HG02759 (cell line): ENCODE measurements around the gene VAMP5.
A peak's percentile ranks its signal among the peaks of the same experiment; 100 is the strongest.
"Not testable (repeated sequence)": the region's sequence is repeated elsewhere in the genome, so short reads cannot be mapped to it uniquely, and the experiment has no call there.

ENCODE experiments used
- ATAC-seq: cut with Tn5 transposase; IDR thresholded peaks from one replicate; pipeline ENCODE4 v1.9.1; 2021; ENCODE audit warnings: mild to moderate bottlenecking, moderate library complexity; ENCODE audit not compliant: unreplicated experiment

The VAMP5 gene

DNA sequence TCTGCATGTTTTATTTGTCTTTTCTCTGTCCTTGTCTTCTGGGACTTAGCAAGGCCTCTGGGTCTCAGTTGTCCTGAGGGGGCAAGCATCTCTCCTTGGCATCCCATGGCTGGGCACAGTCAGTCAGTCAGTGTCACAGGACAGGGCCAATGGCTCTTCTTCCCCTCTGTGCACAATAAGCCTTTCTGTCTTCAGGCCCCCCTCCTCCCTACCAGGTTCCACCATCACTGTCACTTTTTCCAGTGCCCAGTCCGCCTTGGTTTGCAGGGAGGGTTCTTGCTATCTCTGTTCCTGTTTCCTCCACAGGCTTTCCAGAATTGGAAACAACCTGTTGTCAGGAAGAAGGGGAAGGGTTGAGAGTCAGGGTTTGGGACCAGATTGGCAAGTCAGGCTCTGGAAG lies 1.7 kb upstream of the VAMP5 start:
- ATAC-seq, result no peak

DNA sequence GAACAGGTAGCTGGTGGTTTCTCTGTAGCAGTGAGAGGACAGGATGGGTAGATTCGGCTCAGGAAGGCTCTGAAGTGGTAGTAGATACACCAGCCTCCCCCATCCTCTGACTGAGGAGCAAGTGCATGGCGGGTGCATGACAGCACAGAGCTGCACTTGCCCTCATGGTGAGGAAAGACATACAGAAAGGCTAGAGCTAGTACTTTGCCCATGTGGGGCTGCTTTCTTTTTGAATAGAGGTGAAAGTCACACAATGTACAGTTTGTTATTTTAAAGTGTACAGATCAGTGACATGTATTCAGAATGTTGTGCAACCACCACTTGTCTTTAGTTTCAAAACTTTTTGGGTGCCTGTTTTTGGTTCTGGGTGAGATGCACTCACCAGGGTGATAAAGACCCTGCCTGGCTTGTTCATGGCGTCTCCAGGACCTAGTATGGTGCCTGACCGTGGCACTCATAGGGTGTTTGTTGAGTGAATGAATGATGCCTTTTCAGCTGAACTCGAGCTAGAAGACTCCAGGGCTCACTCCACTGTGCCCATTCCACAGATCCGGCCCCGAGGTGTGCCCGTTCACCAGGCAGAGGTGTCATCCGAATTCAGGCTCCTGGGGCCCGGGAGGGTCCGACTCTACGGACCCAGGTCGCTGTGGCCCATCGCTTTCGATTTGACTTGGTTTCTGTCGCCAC lies 421 bp upstream of the VAMP5 start:
- peak; percentile 2 for ATAC-seq

DNA sequence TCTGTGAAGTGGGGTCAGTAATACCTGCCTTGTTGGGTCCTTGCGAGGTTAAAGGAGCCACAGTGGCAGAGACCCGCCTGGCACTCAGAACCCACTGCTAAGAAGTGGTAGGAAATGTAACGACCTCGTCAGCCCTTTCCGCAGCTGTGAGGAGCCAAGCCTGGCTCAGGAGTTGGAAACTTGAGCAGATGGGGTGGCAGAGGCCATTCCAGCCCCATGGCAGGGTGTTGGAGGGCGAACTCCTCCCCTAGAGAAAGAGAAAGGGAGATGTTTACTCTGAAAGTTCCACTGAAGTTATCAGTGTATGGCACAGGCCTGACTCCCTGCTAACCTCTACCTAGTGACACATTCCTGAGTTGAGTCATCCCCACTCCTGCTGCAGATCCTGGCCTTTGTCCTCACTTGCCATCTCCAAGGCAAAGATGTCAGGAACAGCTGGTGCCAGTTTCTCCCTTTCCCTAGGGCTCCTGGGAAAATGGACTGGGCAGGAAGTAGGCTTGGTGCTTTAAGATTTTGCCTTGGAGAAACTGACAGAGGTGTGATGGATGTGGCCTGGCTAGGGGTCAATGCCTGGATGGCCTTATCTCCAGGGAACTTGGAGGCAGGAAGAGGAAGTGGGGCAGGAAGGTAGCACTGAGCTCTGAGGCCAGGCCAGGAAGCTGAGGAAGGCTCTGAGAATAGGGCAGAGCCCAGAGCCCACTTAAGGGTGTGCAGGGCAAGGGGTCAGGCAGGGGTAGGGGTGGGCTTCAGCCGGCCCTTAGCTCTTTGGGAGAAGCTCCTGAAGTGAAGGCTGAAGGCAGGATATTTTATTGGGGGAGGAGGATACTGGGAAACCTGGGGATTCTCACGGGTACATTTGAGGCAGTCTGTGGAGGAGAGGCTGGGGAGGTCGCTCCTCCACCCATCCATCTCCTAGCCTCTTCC lies 888 bp downstream of the VAMP5 start:
- peak; percentile 34 for ATAC-seq

GRCh38 chr2:85585781-85586105 lies 1.5 kb downstream of the VAMP5 start:
- no peak for ATAC-seq

DNA sequence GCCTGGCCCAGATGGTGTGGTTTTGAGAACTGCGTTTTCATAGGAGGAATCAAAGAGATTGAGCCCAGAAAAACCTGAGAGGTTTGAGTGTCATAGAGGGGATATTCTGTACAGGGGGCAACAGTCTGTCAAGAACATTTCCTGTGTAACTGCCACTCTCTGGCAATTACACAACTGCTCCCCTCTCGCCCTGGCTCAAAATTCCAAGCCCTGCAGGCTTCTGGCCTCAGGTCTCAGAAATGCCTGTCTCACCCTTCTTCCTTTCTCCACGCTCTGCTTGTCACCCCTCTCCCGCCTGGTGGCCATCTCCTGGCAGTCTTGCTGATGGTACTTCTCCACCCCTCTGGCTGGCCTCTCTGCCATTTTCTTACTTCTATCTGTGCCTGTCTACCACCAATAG lies 4.0 kb downstream of the VAMP5 start:
- ATAC-seq, result no peak

- no peak for ATAC-seq
Observed at GRCh38 chr2:85588645-85589044, 4.4 kb downstream of the VAMP5 start.

DNA sequence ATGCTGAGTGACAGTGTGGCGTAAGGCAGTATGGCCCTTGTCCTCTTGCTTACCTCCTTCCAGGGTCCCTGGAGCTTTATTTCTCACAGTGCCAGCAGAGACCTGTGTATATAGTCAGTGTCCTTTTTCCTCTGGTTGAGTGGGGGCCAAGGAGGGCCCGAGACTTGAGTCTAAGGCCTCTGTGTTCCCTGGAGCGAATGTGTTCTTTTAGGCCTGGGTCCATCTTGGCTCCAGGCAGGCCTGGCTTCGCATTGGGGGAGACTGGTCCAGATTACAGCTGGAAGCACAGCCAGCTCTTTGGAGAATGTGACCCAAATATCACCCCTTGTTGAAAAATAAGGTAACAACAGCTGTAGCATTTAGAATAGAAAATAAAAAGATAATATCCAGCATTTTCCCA lies 5.0 kb downstream of the VAMP5 start:
- ATAC-seq, result no peak

DNA sequence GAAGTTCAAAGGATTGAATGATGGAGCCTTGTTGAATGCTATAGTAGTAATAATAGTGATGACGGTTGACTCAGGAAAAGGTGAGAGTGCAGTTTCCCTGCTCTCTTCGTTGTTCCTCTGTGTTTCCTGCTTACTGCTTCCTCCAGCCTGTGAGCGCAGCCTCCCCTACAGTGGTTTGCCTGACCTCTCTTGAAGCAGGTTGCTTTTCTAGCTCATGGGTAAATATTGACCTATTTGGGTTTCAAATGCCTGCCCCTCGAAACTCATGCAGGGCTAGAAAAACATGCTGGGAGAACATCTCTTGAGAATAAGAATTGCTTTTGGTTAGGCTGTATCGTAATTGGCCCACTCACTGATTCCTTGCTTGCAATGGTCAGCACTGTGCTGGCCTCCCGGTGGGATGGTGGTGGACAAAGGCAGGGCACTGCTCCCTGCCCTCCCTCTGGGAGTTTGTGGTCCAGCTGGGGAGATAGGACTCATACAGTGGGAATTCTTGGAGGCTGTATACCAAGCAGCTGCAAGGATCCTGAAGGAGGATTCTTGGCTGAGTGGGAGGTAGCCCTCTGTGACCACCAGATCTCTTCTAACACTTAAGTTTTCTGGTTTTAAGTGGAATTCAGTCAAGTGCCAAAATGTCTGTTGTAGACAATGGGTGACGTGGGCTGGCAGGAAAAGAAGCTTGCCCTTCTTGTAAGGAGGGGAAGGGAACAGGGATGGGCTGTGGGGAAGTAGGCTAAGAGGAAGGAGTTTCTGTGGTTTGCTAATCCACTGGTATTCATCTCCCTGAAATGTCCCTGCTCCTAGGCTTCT lies 6.0 kb downstream of the VAMP5 start:
- no peak for ATAC-seq

DNA sequence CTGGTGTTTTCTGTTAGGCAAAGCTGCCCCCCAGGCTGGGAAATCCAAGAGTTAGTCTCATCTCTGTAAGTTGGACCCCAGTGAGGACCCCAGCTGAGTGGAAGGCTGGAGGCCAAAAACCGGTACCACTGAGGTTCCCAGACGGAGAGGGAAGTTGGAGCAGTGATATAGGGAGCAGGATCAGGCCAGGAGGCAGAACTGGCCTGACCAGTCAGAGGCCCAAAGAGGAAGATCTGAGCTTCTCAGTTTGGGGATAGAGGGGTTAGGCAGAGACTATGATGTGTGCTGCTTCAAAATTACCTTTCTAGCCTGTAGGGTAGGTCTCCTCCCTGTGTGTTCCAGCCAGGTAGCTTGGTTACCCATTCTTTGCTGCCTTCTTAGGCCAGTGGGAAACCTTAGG lies 6.7 kb downstream of the VAMP5 start:
- no peak for ATAC-seq

DNA sequence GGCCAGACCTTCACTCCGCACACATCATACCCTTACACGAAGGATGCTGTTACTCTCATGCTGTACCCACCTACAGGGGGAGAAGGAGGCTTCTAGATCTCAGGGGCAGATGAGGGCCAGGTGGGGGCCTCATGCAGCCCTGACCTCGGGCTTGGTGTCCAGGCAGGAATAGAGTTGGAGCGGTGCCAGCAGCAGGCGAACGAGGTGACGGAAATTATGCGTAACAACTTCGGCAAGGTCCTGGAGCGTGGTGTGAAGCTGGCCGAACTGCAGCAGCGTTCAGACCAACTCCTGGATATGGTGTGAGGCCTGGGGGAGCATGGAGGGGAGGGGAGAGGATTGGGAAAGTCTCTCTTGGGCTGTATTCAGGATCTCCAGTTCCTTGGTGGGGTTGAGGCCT lies 7.3 kb downstream of the VAMP5 start:
- ATAC-seq, result no peak

DNA sequence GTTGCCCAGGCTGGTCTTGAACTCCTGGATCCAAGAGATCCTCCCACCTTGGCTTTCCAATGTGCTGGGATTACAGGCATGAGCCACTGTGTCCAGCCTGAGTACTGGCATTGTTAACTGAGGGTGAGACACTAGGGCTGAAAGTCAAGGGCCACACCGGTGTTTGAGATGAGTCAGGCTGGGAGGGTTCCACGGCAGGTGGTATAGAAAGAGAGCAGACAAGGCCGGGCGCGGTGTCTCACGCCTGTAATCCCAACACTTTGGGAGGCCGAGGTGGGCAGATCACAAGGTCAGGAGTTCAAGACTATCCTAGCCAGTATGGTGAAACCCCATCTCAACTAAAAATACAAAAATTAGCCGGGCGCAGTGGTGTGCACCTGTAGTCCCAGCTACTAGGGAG lies 8.1 kb downstream of the VAMP5 start:
- ATAC-seq, result not testable (repeated sequence)

DNA sequence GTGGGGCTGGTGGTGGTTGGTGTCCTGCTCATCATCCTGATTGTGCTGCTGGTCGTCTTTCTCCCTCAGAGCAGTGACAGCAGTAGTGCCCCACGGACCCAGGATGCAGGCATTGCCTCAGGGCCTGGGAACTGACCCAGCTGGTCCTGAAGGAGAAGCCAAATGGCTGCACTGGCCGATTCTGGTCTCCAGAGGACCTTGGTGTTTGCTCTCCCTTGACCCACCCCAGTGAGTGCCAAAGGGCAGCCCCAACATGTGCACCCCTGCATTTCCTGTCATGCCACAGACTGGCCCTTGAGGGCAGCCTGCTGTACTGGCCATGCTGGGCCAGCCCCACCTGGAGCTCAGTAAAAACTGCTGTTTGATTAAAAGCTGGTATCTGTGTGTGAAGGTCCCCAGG lies 8.8 kb downstream of the VAMP5 start:
- no peak for ATAC-seq

DNA sequence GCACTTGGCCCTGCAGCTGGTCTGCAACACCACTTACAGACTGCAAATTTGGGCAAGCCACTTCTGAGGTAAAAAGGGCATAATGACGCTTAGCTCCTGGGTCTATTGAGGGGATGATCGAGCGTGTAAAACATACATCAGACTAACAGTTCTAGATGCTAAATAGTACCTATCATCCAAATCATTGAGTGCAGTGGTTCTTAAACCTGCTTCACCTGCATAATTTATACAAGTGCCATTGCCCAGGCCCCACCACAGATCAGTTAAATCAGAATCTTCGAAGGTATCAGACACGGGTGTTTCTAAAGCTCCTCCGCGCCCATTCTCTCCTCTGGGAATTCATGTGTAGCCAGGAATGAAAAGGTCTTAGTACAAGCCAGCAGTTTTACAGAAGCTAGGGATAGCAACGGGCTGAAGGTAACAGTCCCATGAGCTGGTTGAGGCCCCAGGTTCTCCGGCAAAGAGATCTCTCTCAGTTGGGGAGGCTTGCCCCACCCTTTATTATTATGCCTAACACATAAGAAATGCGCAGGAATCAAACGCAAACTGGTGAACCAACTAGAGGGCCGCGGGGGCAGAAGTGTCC lies 10.6 kb downstream of the VAMP5 start:
- no peak for ATAC-seq

DNA sequence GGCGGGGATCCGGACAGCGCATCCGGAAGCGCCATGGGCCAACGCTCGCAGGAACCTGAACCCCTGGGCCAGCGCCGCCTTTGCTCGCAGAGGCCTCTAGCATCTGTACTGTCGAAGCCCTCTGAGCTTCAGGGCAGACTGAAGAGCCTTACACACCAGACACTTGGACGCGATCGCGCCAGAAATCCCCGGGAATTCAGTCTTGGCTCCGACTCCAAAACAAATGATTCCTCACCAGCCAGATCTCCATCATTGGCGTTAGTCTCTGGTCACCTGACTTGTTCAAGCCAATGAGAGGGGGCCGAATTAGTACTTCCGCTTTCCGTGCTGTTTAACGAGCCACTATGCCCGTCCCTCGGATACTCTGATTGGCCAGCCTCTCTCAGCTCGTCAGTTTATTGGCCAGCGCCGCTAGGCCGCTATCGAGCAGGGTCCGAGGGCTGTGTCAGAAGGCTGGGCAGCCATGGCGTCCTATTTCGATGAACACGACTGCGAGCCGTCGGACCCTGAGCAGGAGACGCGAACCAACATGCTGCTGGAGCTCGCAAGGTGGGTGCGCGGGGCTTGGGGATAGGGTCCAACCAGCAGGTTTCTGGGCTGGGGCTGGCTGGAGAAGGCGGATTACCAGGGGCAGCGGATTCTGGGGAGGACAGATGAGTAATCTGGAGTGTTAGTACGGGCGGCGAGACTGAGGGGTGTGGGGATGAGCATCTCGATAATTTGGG lies 11.2 kb downstream of the VAMP5 start, which contains the start of gene RNF181:
Gene RNF181, plus strand, starts transcription at position 445 of the 725 bp plus-strand sequence. Its CDS starts 19 bp downstream, at position 464.
- ATAC-seq, result peak; percentile 99

- peak; percentile 9 for ATAC-seq
Observed at GRCh38 chr2:85596026-85596333, 11.7 kb downstream of the VAMP5 start.

DNA sequence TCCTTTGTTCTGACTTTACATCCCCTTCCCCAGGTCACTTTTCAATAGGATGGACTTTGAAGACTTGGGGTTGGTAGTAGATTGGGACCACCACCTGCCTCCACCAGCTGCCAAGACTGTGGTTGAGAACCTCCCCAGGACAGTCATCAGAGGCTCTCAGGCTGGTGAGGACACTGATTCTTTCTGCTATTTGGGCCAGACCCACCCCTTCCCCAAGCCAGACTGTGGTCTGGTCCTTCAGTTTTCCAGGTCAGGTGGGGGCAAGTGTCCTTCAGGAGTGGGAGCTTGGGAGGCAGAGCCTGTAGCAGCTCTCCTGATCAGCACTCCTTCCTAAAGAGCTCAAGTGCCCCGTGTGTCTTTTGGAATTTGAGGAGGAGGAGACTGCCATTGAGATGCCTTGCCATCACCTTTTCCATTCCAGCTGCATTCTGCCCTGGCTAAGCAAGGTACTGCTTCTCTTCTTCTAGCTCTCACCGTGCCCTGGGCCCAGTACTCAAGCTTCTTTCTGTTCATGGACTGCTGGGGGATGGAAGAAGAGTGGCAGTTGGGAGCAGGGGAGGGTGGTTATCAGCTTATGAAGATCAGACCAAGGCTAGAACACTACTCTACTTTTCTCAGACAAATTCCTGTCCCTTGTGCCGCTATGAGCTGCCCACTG lies 12.4 kb downstream of the VAMP5 start:
- ATAC-seq, result no peak

DNA sequence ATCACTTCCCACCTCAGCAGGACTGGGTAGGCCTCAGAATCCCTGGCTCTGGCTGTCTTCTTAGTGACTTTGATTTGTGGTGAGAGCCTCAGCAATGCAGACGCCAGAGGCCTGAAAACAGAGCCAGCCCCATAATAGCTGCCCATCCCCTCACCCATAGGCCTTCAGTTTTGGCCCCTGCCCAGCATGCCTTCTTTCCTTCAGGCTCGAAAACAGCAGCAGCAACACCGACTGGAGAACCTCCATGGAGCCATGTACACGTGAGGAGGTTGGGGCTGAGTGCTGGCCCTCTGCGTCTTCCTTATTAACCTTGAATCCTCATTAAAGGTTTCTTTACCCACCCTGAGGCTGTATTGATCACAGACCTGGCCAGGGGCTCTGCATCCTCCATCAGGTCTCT lies 13.0 kb downstream of the VAMP5 start:
- no peak for ATAC-seq

DNA sequence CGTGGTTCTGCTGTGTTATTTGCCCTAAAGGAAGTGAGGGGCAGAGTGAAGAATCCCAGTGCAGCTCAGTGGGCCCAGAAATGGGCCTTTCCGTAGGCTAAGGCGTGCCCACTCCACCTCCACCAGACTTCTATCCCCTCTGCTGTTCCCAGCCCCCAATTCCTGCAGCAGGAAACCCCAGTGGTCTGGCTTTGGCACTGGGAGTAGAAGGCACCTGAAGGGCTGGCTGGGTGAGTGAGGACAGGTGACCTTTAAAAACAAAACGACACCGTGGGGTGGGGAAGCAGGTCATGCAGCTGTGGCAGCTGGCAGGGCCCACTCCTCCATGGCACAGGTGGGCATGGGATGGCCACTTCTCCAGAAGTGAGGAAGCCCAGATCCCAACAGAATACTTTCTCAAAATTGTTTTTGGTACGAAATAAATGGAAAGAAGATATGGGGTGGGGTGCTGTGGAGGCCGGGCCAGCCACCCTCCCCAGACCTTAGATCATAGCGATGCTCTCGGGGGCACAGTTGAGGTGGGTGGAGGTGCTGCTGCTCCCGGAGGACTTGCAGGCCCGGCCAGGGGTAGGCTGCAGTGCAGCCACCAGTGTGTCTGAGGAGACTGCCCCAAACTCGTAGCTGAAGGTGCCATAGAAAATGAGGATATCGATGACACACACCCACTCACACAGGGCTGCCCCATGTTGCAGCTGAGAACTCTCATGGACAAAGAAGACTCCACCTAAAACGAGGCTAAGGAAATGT lies 14.5 kb downstream of the VAMP5 start:
- no peak for ATAC-seq

DNA sequence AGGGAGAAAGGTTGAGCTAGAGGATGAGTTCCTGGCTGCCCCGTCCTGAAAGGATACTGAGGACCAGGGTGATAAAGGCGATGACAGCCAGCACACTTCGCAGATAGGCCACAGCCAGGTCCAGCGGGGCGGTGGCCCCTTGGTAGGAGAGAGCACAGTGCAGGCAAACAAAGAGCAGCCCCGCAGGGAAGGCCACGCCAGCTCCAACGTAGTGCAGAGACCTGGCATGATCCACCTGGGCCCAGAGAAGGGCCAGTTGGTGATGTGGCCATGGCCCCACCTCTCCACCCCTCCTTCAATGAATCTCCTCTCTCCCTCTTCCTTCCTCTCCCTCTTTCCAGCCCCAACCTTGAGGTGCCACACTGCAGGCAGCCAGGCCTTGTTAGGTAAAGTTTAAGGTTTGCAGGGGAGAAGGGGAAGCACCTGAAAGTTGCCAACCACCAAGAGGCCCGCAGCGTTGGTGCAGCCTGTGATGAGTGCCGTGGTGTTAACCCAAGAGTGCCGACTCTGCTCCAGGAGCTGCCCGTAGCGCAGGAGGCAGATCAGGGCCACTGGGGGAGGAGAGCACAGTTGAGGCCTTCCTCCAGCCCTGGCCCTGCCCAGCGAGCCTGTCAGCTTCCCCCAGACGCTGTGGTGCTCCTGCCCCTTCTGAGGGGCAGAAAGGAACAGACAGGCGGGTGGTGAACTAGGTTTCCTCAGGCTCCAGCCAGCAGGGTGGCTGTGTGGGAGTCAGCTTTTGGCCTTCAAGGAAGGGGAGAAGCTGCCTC lies 15.4 kb downstream of the VAMP5 start:
- no peak for ATAC-seq
